ES-I3 (cell line): ENCODE data around the gene USP6NL.

Source experiments
- H3K36me3 ChIP-seq: 2 replicates; pipeline ENCODE4 v1.6.1; 2013; ENCODE audit warnings: mild to moderate bottlenecking, low read length, control low read depth, moderate library complexity; ENCODE audit not compliant: insufficient read depth
- H3K4me1 ChIP-seq: 2 replicates; pipeline ENCODE4 v1.6.1; 2013; ENCODE audit warnings: mild to moderate bottlenecking, control low read depth, low read length; ENCODE audit not compliant: insufficient read depth
- H3K9ac ChIP-seq: 2 replicates; pipeline ENCODE4 v1.6.1; 2013; ENCODE audit warnings: low read depth, mild to moderate bottlenecking, low read length, moderate library complexity
- H3K9me3 ChIP-seq: 2 replicates; pipeline ENCODE4 v1.6.1; 2013; ENCODE audit warnings: mild to moderate bottlenecking, low read length, moderate library complexity; ENCODE audit not compliant: control insufficient read depth, insufficient read depth

USP6NL gene

DNA sequence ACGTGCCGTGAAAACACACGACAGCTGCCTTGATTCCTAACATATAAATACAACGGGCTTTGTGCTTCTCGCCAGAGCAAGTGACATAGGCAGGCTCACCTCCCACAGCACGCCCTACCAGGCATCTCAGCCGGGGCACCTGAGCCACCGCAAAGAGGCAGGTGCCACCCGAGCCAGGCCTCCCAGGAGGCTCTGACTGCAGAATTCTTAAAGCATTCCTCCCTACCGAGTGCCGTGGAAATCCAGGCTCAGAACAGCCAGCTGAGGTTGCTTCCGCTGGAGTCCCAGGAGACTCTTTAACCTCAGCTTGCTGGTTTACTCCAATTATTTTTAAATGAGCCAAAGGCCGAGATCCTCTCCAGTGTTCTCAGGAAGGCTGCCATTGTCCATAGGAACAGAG lies 206.5 kb downstream of the USP6NL start:
- no peaks in the 10 kb centered on the region for H3K36me3 ChIP-seq
- no peaks in the 10 kb centered on the region; the same call in 1 of the 2 replicates for H3K9me3 ChIP-seq
- peaks cover 5% of the 10 kb centered on the region; the same call in 1 of the 2 replicates for H3K4me1 ChIP-seq
- H3K9ac ChIP-seq: no peak overlapping the region
